HG03565 (cell line): ENCODE measurements around the gene RAB17.

ENCODE experiments used
- ATAC-seq: cut with Tn5 transposase; IDR thresholded peaks from one replicate; pipeline ENCODE4 v1.9.1; 2021; ENCODE audit warnings: mild to moderate bottlenecking, moderate library complexity; ENCODE audit not compliant: unreplicated experiment

Gene RAB17

GRCh38 chr2:237590272-237591140, at the start of gene RAB17:
Gene RAB17 (minus strand): TSS chr2:237590734. CDS start chr2:237586154, 4,580 bp downstream.
- no peak for ATAC-seq

- no peak for ATAC-seq
These were observed 49.3 kb upstream of the RAB17 start for GRCh38 chr2:237639836-237640220.

GRCh38 chr2:237639052-237639835, 48.7 kb upstream of the RAB17 start:
- ATAC-seq: no peak

- no peak for ATAC-seq
These were observed 47.6 kb upstream of the RAB17 start for GRCh38 chr2:237638176-237638575.

- no peak for ATAC-seq
These were observed 47.0 kb upstream of the RAB17 start for GRCh38 chr2:237637429-237638135.

GRCh38 chr2:237636578-237636977, 46.0 kb upstream of the RAB17 start:
- no peak for ATAC-seq

- ATAC-seq: no peak
These were observed 42.6 kb upstream of the RAB17 start for GRCh38 chr2:237633061-237633561.

GRCh38 chr2:237631801-237632585, 41.5 kb upstream of the RAB17 start:
- no peak for ATAC-seq

GRCh38 chr2:237631007-237631785, 40.7 kb upstream of the RAB17 start:
- ATAC-seq: no peak

- ATAC-seq: no peak
These were observed 39.9 kb upstream of the RAB17 start for GRCh38 chr2:237630216-237631000.

- ATAC-seq: no peak
These were observed 39.2 kb upstream of the RAB17 start for GRCh38 chr2:237629739-237630138.

- no peak for ATAC-seq
These were observed 38.6 kb upstream of the RAB17 start for GRCh38 chr2:237629188-237629534.

GRCh38 chr2:237628247-237629187, 38.0 kb upstream of the RAB17 start:
- no peak for ATAC-seq

- no peak for ATAC-seq
These were observed 37.1 kb upstream of the RAB17 start, which contains the start of gene LRRFIP1 for GRCh38 chr2:237627441-237628246. Gene LRRFIP1 (plus strand): TSS chr2:237627587. CDS start chr2:237627645, 58 bp downstream.

- no peak for ATAC-seq
These were observed 36.4 kb upstream of the RAB17 start for GRCh38 chr2:237626813-237627440.

GRCh38 chr2:237625777-237626176, 35.2 kb upstream of the RAB17 start:
- no peak for ATAC-seq
